CD14-positive monocyte (primary cell): ENCODE data around the gene MEIS1. TPM values are rescaled to one million over a fixed set of nuclear protein-coding genes. Genes with fewer than 3 reads are reported as not detected.
A peak's percentile ranks its signal among the peaks of the same experiment; 100 is the strongest.
"Not testable (repeated sequence)": the region's sequence is repeated elsewhere in the genome, so short reads cannot be mapped to it uniquely, and the experiment has no call there.

ENCODE experiments used
- DNase-seq, 3 donors: peaks; one replicate each; pipeline ENCODE4 v3.0.0-alpha.2; 2011 to 2022
- H2AFZ ChIP-seq: 2 replicates; pipeline ENCODE4 v1.6.0; 2012; ENCODE audit warnings: mild to moderate bottlenecking, low read depth, low read length, inconsistent platforms; ENCODE audit not compliant: insufficient read depth, poor library complexity, severe bottlenecking
- H3K27ac ChIP-seq, 2 donors: 1 replicate in 1 of 2; 2 replicates in 1 of 2; pipeline ENCODE4 v1.5.1; 2012 to 2013; ENCODE audit warnings: low read length in 2 of 2, control low read depth in 1 of 2, inconsistent platforms in 1 of 2, low read depth in 1 of 2, mild to moderate bottlenecking in 1 of 2
- H3K27me3 ChIP-seq, 2 donors: one replicate each; pipeline versions ENCODE4 v1.6.0 to v1.6.1; 2011 to 2013; ENCODE audit warnings: low read length in 2 of 2; ENCODE audit not compliant: control insufficient read depth in 2 of 2, insufficient read depth in 2 of 2
- H3K36me3 ChIP-seq, 2 donors: replicated peaks in 1 of 2; 1 replicate in 1 of 2; 2 replicates in 1 of 2; pipeline versions ENCODE4 v1.5.1 to v1.6.1; 2012 to 2013; ENCODE audit warnings: low read length in 2 of 2, control low read depth in 1 of 2, inconsistent platforms in 1 of 2, mild to moderate bottlenecking in 1 of 2; ENCODE audit not compliant: insufficient read depth in 2 of 2, control insufficient read depth in 1 of 2
- H3K4me1 ChIP-seq, 2 donors: 1 replicate in 1 of 2; 2 replicates in 1 of 2; pipeline versions ENCODE4 v1.5.1 to v1.6.1; 2012 to 2013; ENCODE audit warnings: low read length in 2 of 2, control low read depth in 1 of 2, inconsistent platforms in 1 of 2, mild to moderate bottlenecking in 1 of 2, moderate library complexity in 1 of 2; ENCODE audit not compliant: insufficient read depth in 2 of 2, control insufficient read depth in 1 of 2
- H3K4me2 ChIP-seq: replicated peaks from 2 replicates; pipeline ENCODE3; 2012; ENCODE audit warnings: low read length, moderate library complexity, mild to moderate bottlenecking; ENCODE audit not compliant: poor library complexity, severe bottlenecking; ENCODE audit errors: extremely low read depth
- H3K4me3 ChIP-seq, 3 experiments: fragments of 200-600 bp in 1 of 3; sonication (generic) in 1 of 3; replicated peaks in 1 of 3; 1 replicate in 2 of 3; 2 replicates in 1 of 3; pipeline ENCODE4 v1.5.1; 2011 to 2013; ENCODE audit warnings: low read length in 3 of 3, mild to moderate bottlenecking in 3 of 3, control low read depth in 2 of 3, low read depth in 2 of 3, inconsistent platforms in 1 of 3, moderate library complexity in 1 of 3
- H3K79me2 ChIP-seq: 2 replicates; pipeline ENCODE4 v1.6.0; 2012; ENCODE audit warnings: mild to moderate bottlenecking, control low read depth, inconsistent platforms, low read length, moderate library complexity; ENCODE audit not compliant: insufficient read depth
- H3K9ac ChIP-seq: 2 replicates; pipeline ENCODE4 v1.6.0; 2017; ENCODE audit warnings: low read length, mild to moderate bottlenecking; ENCODE audit not compliant: insufficient read depth, poor library complexity, severe bottlenecking
- H3K9me3 ChIP-seq, 2 donors: replicated peaks in 1 of 2; 1 replicate in 1 of 2; 2 replicates in 1 of 2; pipeline versions ENCODE4 v1.5.1 to v1.6.1; 2012 to 2013; ENCODE audit warnings: low read length in 2 of 2, control low read depth in 1 of 2; ENCODE audit not compliant: control insufficient read depth in 1 of 2, insufficient read depth in 1 of 2
- H4K20me1 ChIP-seq: 2 replicates; pipeline ENCODE4 v1.6.0; 2012; ENCODE audit warnings: mild to moderate bottlenecking, low read length, control low read depth, moderate library complexity; ENCODE audit not compliant: insufficient read depth
- H3K27ac Mint-ChIP-seq, 7 donors: one replicate each; pipeline ENCODE4 v1.8.0; 2020; ENCODE audit warnings: mild to moderate bottlenecking in 7 of 7, mixed read lengths in 7 of 7, moderate library complexity in 6 of 7, inconsistent platforms in 2 of 7
- H3K27me3 Mint-ChIP-seq, 3 donors: one replicate each; pipeline ENCODE4 v1.8.0; 2021 to 2022; ENCODE audit warnings: low read depth in 3 of 3, mild to moderate bottlenecking in 3 of 3, mixed read lengths in 3 of 3, moderate library complexity in 3 of 3, inconsistent platforms in 1 of 3
- H3K36me3 Mint-ChIP-seq, 2 donors: one replicate each; pipeline ENCODE4 v1.8.0; 2020; ENCODE audit warnings: mixed read lengths in 2 of 2, inconsistent platforms in 1 of 2, mild to moderate bottlenecking in 1 of 2
- H3K4me1 Mint-ChIP-seq: one replicate; pipeline ENCODE4 v1.8.0; 2020; ENCODE audit warnings: mild to moderate bottlenecking, mixed read lengths
- H3K4me3 Mint-ChIP-seq, 2 donors: one replicate each; pipeline ENCODE4 v1.8.0; 2020; ENCODE audit warnings: mild to moderate bottlenecking in 2 of 2, mixed read lengths in 2 of 2, moderate library complexity in 1 of 2
- H3K9me3 Mint-ChIP-seq, 7 donors: one replicate each; pipeline ENCODE4 v1.8.0; 2020 to 2022; ENCODE audit warnings: mixed read lengths in 7 of 7, mild to moderate bottlenecking in 6 of 7, moderate library complexity in 6 of 7, inconsistent platforms in 2 of 7
- WGBS: methylation state at CpG from one replicate; pipeline ENCODE4 v1.1.5; 2013; ENCODE audit warnings: missing lambda C conversion rate; ENCODE audit not compliant: insufficient coverage; 5-methylcytosine and 5-hydroxymethylcytosine counted together
- intact Hi-C, 2 donors: fragments of 100-400 bp; cut with micrococcal nuclease; formaldehyde crosslinking; loops; one replicate each; pipeline versions ENCODE4 v1.15.0 to v1.15.1; 2023
- polyA plus RNA-seq, 3 donors: library from polyadenylated mRNA; depleted of rRNA in 1 of 3; unstranded in 2 of 3; stranded (reverse) in 1 of 3; fragments of 300-500 nt in 2 of 3; fragments of >200 nt in 1 of 3; fragmentation: Illumina TruSeq in 2 of 3; gene quantifications; 1 replicate in 2 of 3; 2 replicates in 1 of 3; pipeline ENCODE4 v1.2.3, GENCODE V29; 2012 to 2021
- TF ChIP-seq, protein P1 (sequence below): fragments of 200-600 bp; IDR thresholded peaks from one replicate; pipeline ENCODE4 v1.8.0; 2022; ENCODE audit warnings: antibody characterized with exemption, mild to moderate bottlenecking

The MEIS1 gene
- polyA plus RNA-seq, 3 donors: 0.09 to 0.40 TPM; not detected in 1

DNA sequence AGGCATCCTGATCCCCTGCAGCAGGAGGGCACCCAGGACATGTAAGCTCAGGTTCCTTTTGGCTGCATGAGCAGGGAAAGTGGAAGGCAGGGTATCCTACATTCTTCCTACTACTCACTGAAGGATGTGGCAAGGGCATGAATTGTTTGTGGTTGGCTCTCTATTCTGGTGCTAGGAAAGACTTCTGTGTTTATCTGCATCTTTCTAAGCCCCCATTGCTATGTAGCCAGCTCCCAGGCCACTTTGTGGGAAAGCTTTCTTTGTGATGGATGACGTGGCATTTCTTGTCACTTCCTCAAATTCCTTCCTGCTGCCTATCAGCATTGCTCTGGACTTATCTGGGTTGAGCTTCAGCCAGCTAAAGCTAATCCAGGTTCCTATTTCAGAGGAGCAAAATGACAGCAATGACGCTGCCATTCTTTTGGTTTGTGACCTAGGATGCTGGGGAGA, 46.2 kb downstream of the MEIS1 start:
- Histone ChIP-seq H3K9me3 (no peaks in the 10 kb centered on the region), H3K27me3 (no peaks in the 10 kb centered on the region), H3K36me3 (no peaks in the 10 kb centered on the region), H3K27ac (no peak overlapping the region), H4K20me1 (no peaks in the 10 kb centered on the region), H2AFZ (peak overlapping the region; percentile 32), H3K9ac (no peak overlapping the region), H3K79me2 (no peaks in the 10 kb centered on the region), H3K4me2 (no peak overlapping the region), H3K4me1 (peaks cover 6 to 8% of the 10 kb centered on the region in 2 donors), H3K4me3 (no peak overlapping the region)
- Mint-ChIP-seq H3K4me3 (no peak overlapping the region), H3K27ac (peak overlapping the region in 1 of 7 donors; percentile 73), H3K9me3 (peaks cover 0 to 1% (median 0%) of the 10 kb centered on the region in 7 donors), H3K36me3 (no peaks in the 10 kb centered on the region), H3K27me3 (no peaks in the 10 kb centered on the region), H3K4me1 (peaks cover 12% of the 10 kb centered on the region)
- peak in 2 of 3 donors; percentile 27 to 40 for DNase-seq
- intact Hi-C loops: no loop called here
- TF ChIP-seq, protein P1, sequence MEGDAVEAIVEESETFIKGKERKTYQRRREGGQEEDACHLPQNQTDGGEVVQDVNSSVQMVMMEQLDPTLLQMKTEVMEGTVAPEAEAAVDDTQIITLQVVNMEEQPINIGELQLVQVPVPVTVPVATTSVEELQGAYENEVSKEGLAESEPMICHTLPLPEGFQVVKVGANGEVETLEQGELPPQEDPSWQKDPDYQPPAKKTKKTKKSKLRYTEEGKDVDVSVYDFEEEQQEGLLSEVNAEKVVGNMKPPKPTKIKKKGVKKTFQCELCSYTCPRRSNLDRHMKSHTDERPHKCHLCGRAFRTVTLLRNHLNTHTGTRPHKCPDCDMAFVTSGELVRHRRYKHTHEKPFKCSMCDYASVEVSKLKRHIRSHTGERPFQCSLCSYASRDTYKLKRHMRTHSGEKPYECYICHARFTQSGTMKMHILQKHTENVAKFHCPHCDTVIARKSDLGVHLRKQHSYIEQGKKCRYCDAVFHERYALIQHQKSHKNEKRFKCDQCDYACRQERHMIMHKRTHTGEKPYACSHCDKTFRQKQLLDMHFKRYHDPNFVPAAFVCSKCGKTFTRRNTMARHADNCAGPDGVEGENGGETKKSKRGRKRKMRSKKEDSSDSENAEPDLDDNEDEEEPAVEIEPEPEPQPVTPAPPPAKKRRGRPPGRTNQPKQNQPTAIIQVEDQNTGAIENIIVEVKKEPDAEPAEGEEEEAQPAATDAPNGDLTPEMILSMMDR: no peak
- WGBS: 0% methylated on average over 2 of the region's 2 CpGs

DNA sequence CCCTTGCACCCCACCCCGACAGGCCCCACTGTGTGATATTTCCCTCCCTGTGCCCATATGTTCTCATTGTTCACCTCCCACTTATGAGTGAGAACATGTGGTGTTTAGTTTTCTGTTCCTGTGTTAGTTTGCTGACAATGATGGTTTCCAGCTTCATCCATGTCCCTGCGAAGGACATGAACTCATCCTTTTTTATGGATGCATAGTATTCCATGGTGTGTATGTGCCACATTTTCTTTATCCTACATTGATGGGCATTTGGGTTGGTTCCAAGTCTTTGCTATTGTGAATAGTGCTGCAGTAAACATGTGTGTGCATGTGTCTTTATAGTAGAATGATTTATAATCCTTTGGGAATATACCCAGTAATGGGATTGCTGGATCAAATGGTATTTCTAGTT, 50.3 kb downstream of the MEIS1 start:
- H3K27ac Mint-ChIP-seq, H3K27ac ChIP-seq, H3K27me3 Mint-ChIP-seq, H3K36me3 Mint-ChIP-seq, H3K9me3 Mint-ChIP-seq, H3K4me1 Mint-ChIP-seq, intact Hi-C loops, H3K79me2 ChIP-seq, H2AFZ ChIP-seq, H3K4me2 ChIP-seq, H3K36me3 ChIP-seq, H4K20me1 ChIP-seq, H3K9me3 ChIP-seq, H3K4me3 Mint-ChIP-seq, H3K4me1 ChIP-seq, H3K4me3 ChIP-seq, H3K27me3 ChIP-seq, DNase-seq, H3K9ac ChIP-seq: not testable (repeated sequence)
- no CpG with 5 or more reads among the region's 2 CpGs for WGBS
